A673 (cell line): ENCODE results near the gene DPP9. TPM values are rescaled to one million over a fixed set of nuclear protein-coding genes. Genes with fewer than 3 reads are reported as not detected.

Source experiments
- BruUV-seq: library from RNA; stranded (reverse); fragments of 400-500 nt; replicated peaks from 2 replicates; lab custom pipeline; 2021; lab: Mats Ljungman, UMichigan
- CTCF ChIA-PET: fragments of 300-600 bp; sonication (Branson Sonifier 250); formaldehyde crosslinking; loops from one replicate; lab custom pipeline; 2022; ENCODE audit warnings: antibody characterized with exemption; lab: Charles Lee
- POLR2A ChIA-PET: fragments of 300-600 bp; sonication (Branson Sonifier 250); formaldehyde crosslinking; loops from one replicate; lab custom pipeline; 2022; ENCODE audit warnings: antibody characterized with exemption; ENCODE audit not compliant: low non-redundant PET; lab: Charles Lee
- DNase-seq: peaks from one replicate; pipeline ENCODE4 v3.0.0-alpha.2; 2015; ENCODE audit warnings: low spot score
- H3K27ac ChIP-seq: fragments of 200-600 bp; sonication (generic); 2 replicates; pipeline ENCODE4 v1.5.1; 2016; ENCODE audit warnings: mixed run types, low read depth, mild to moderate bottlenecking, mixed read lengths, antibody characterized with exemption, low read length; ENCODE audit not compliant: poor library complexity, severe bottlenecking
- H3K27me3 ChIP-seq: fragments of 200-600 bp; sonication (generic); replicated peaks from 2 replicates; pipeline ENCODE4 v1.6.1; 2017; ENCODE audit warnings: mixed run types, low read depth, mild to moderate bottlenecking, mixed read lengths, antibody characterized with exemption, low read length; ENCODE audit not compliant: insufficient read depth, poor library complexity
- H3K36me3 ChIP-seq: fragments of 200-600 bp; sonication (generic); 2 replicates; pipeline ENCODE4 v1.6.1; 2016; ENCODE audit warnings: mixed run types, mild to moderate bottlenecking, mixed read lengths, antibody characterized with exemption, low read length; ENCODE audit not compliant: insufficient read depth, poor library complexity, severe bottlenecking
- H3K4me1 ChIP-seq: fragments of 200-600 bp; sonication (generic); 2 replicates; pipeline ENCODE4 v1.6.1; 2017; ENCODE audit warnings: mixed run types, mild to moderate bottlenecking, mixed read lengths, antibody characterized with exemption, low read length; ENCODE audit not compliant: insufficient read depth, poor library complexity, severe bottlenecking
- H3K4me3 ChIP-seq: fragments of 200-600 bp; sonication (generic); 2 replicates; pipeline ENCODE4 v1.5.1; 2016; ENCODE audit warnings: low read depth, mixed run types, mild to moderate bottlenecking, mixed read lengths, low read length; ENCODE audit not compliant: poor library complexity, severe bottlenecking
- H3K9me3 ChIP-seq: fragments of 200-600 bp; sonication (generic); 2 replicates; pipeline ENCODE4 v1.6.1; 2016; ENCODE audit warnings: mixed run types, low read depth, mild to moderate bottlenecking, mixed read lengths, antibody characterized with exemption, low read length; ENCODE audit not compliant: poor library complexity, severe bottlenecking
- EZH2 ChIP-seq: fragments of 200-600 bp; sonication (generic); IDR thresholded peaks from 2 replicates; pipeline ENCODE4 v1.6.1; 2017; ENCODE audit warnings: borderline replicate concordance, low read depth, mild to moderate bottlenecking, mixed read lengths, antibody characterized with exemption, low read length; ENCODE audit not compliant: poor library complexity, severe bottlenecking
- intact Hi-C: fragments of 100-400 bp; cut with micrococcal nuclease; formaldehyde crosslinking; loops from one replicate; pipeline ENCODE4 v1.10.0; 2022; ENCODE audit not compliant: unreplicated experiment
- total RNA-seq: library from RNA; stranded (reverse); gene quantifications from 2 replicates; pipeline ENCODE4 v1.2.3, GENCODE V29; 2021
- TF ChIP-seq, protein P1 (sequence below): fragments of 300-800, 200-600 bp; sonication (generic); conservative IDR thresholded peaks from 2 replicates; pipeline ENCODE4 v1.5.1; 2017; ENCODE audit warnings: low read depth, mild to moderate bottlenecking, antibody characterized with exemption, low read length, moderate library complexity, mixed read lengths

DPP9 gene
- total RNA-seq, 1 experiment from 2014 or later = 65.7 TPM

DNA sequence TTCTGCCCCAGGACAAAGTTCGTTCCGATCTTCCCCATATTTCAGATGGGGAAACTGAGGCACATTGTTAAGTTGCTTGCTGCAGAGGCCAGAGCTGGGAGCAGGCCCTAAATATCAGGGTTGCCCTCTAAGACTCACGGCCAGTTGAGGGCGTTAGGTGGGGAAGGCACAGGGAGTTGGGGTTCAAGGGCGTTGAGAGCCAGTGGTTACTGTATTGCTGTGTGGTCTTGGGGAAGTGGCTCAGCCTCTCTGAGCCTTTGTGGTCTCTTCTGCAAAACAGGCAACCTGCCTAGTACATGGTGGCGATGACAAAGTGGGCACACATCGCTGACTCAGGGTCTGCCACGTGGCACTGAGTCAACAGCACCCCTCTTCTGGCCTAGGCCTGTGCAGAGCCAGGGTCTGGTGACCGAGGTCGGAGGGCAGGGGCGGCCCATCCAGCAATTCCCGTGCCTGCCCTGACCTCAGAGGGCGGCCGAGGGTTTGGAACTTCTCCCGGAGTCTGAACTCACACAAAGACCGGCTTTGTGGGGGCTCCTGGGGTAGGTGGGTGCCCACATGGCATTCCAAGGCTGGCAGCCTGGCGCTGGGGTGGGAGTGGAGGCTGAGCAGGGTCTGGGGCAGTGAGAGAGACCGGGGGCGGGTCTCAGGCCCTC is 74.1 kb downstream of the DPP9 start:
- DNase-seq = no peak
- no peak for TF ChIP-seq EZH2
- TF ChIP-seq, protein P1, sequence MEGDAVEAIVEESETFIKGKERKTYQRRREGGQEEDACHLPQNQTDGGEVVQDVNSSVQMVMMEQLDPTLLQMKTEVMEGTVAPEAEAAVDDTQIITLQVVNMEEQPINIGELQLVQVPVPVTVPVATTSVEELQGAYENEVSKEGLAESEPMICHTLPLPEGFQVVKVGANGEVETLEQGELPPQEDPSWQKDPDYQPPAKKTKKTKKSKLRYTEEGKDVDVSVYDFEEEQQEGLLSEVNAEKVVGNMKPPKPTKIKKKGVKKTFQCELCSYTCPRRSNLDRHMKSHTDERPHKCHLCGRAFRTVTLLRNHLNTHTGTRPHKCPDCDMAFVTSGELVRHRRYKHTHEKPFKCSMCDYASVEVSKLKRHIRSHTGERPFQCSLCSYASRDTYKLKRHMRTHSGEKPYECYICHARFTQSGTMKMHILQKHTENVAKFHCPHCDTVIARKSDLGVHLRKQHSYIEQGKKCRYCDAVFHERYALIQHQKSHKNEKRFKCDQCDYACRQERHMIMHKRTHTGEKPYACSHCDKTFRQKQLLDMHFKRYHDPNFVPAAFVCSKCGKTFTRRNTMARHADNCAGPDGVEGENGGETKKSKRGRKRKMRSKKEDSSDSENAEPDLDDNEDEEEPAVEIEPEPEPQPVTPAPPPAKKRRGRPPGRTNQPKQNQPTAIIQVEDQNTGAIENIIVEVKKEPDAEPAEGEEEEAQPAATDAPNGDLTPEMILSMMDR = no peak
- no TSS peak for BruUV-seq
- peaks cover 18% of the 10 kb centered on the region for H3K36me3 ChIP-seq
- CTCF ChIA-PET = no interaction called here
- no peak overlapping the region for H3K4me3 ChIP-seq
- no peaks in the 10 kb centered on the region for H3K9me3 ChIP-seq
- H3K27ac ChIP-seq = no peak overlapping the region
- H3K4me1 ChIP-seq = no peaks in the 10 kb centered on the region
- no peaks in the 10 kb centered on the region for H3K27me3 ChIP-seq
- intact Hi-C loops = no loop called here
- POLR2A ChIA-PET = no interaction called here

DNA sequence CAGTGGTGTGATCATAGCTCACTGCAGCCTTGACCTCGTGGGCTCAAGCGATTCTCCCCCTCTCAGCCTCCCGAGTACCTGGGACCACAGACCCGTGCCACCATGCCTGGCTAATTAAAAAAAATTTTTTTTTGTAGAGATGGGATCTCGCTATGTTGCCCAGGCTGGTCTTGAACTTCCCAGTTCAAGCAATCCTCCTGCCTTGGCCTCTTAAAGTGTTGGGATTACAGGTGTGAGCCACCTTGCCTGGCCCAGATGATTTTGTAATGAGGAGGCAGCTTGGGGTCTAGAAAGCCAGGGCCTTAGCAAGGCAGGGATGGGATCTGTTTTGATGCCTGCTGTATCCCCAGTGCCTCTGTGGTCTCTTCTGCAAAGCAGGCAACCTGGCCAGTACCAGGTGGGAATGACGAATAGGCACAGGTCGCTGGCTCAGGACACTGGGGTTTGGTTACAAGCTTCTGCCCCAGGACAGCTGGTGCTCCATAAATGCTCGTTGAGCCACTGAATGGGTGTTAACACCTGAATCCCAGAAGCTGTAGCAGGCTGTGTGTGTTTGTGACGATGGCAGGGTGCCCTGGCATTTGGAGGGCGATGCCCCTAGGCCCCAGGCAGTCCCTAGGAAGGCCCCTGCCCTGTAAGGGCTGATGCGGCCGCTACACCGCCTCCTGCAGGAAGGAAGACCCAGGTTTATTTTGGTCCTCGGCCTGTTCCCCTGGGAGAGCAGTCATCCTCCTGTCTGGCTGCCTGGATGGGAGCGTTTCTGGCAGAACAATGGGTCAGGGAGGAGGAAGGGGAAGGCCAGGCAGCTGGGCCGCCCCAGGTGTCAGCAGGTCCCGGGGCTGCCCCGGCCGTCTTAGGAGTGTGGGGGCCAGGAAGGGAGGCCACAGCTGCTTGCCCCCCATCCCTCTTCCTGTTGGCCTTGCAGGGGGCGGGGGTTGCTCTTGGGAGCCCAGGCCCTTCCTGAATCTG is 75.7 kb downstream of the DPP9 start:
- no peak for TF ChIP-seq EZH2
- TF ChIP-seq, protein P1 = no peak
- no peaks in the 10 kb centered on the region for H3K4me1 ChIP-seq
- CTCF ChIA-PET = interaction anchor here (0.5 kb wide), 1 partner anchor 12 kb away, joined by 3 read pairs; no protein-coding TSS in a partner anchor
- H3K27ac ChIP-seq = no peak overlapping the region
- intact Hi-C loops = no loop called here
- no peak overlapping the region for H3K4me3 ChIP-seq
- no peaks in the 10 kb centered on the region for H3K27me3 ChIP-seq
- BruUV-seq = no TSS peak
- DNase-seq = no peak
- no peaks in the 10 kb centered on the region for H3K9me3 ChIP-seq
- H3K36me3 ChIP-seq = peaks cover 12% of the 10 kb centered on the region
- POLR2A ChIA-PET = no interaction called here

DNA sequence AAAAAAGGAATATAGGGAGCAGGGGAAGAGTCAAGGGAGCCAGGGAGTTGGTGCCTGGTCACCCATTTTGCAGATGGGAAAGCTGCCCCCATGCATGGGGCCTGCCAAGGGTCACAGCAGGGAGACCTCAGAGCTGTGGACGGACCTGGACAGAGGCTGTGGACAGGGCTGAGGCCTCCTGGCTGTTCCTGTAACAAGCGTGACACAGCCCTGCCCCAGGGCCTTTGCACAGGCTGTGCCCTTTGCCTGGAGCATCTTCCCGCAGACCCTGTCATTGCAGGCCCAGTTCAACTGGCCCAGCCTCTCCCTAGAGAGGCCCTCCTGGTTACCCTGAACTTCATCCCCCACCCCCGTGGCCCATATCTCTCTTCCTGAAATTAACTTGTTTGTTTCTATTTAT is 77.9 kb downstream of the DPP9 start:
- ChIA-PET POLR2A (no interaction called here), CTCF (interaction anchor here (0.7 kb wide), 1 partner anchor 369 kb away, joined by 4 read pairs; no protein-coding TSS in a partner anchor)

More for the DNA sequence above, 77.9 kb downstream of the DPP9 start:
- no peak overlapping the region for H3K4me3 ChIP-seq
- H3K36me3 ChIP-seq = no peaks in the 10 kb centered on the region
- H3K4me1 ChIP-seq = peaks cover 3% of the 10 kb centered on the region
- no peak for DNase-seq
- intact Hi-C loops = no loop called here
- no peak overlapping the region for H3K27ac ChIP-seq
- H3K9me3 ChIP-seq = no peaks in the 10 kb centered on the region
- TF ChIP-seq EZH2 = no peak
- TF ChIP-seq, protein P1 = no peak
- BruUV-seq = no TSS peak
- H3K27me3 ChIP-seq = no peaks in the 10 kb centered on the region
